OCI-LY7 (cell line): ENCODE measurements around the gene HTR2C. TPM values are rescaled to one million over a fixed set of nuclear protein-coding genes. Genes with fewer than 3 reads are reported as not detected.

ENCODE experiments used
- BruUV-seq: library from RNA; stranded (reverse); fragments of 400-500 nt; replicated peaks from 2 replicates; lab custom pipeline; 2021; lab: Mats Ljungman, UMichigan
- CTCF ChIA-PET: fragments of 300-600 bp; sonication (Branson Sonifier 250); formaldehyde crosslinking; loops from one replicate; lab custom pipeline; 2022; ENCODE audit warnings: antibody characterized with exemption; ENCODE audit not compliant: unreplicated experiment; lab: Charles Lee
- POLR2A ChIA-PET: fragments of 300-600 bp; sonication (Branson Sonifier 250); formaldehyde crosslinking; loops from one replicate; lab custom pipeline; 2022; ENCODE audit warnings: antibody characterized with exemption; lab: Charles Lee
- DNase-seq: peaks from one replicate; pipeline ENCODE4 v3.0.0-alpha.2; 2015; ENCODE audit warnings: low spot score
- H2AFZ ChIP-seq: fragments of 200-600 bp; sonication (generic), shearing (Covaris generic); 2 replicates; pipeline ENCODE4 v1.6.1; 2014; ENCODE audit warnings: mild to moderate bottlenecking, antibody characterized with exemption, low read length, moderate library complexity
- H3K27ac ChIP-seq: fragments of 200-600 bp; sonication (generic); 2 replicates; pipeline ENCODE4 v1.5.1; 2014; ENCODE audit warnings: mixed run types, low read depth, mild to moderate bottlenecking, moderate library complexity, low read length, inconsistent platforms; ENCODE audit not compliant: poor library complexity, severe bottlenecking
- H3K36me3 ChIP-seq: fragments of 200-600 bp; sonication (generic); 2 replicates; pipeline ENCODE4 v1.6.1; 2014; ENCODE audit warnings: mild to moderate bottlenecking, antibody characterized with exemption, low read length, moderate library complexity, mixed read lengths; ENCODE audit not compliant: insufficient read depth
- H3K4me1 ChIP-seq: fragments of 200-600 bp; sonication (generic); 2 replicates; pipeline ENCODE4 v1.5.1; 2014; ENCODE audit warnings: mild to moderate bottlenecking, low read length; ENCODE audit not compliant: insufficient read depth, poor library complexity, severe bottlenecking
- H3K4me2 ChIP-seq: fragments of 200-600 bp; sonication (generic); 2 replicates; pipeline ENCODE4 v1.6.1; 2014; ENCODE audit warnings: mild to moderate bottlenecking, low read length
- H3K4me3 ChIP-seq: fragments of 200-600 bp; sonication (generic); 2 replicates; pipeline ENCODE4 v1.5.1; 2014; ENCODE audit warnings: mild to moderate bottlenecking, low read depth, low read length; ENCODE audit not compliant: poor library complexity, severe bottlenecking
- H3K79me2 ChIP-seq: fragments of 200-600 bp; sonication (generic); 2 replicates; pipeline ENCODE4 v1.6.1; 2016; ENCODE audit warnings: low read depth, mild to moderate bottlenecking, low read length, moderate library complexity, mixed read lengths; ENCODE audit not compliant: insufficient read depth
- H3K9me2 ChIP-seq: fragments of 200-600 bp; sonication (generic); 2 replicates; pipeline ENCODE4 v1.6.1; 2016; ENCODE audit warnings: mild to moderate bottlenecking, low read length, mixed read lengths; ENCODE audit not compliant: insufficient read depth
- H3K9me3 ChIP-seq: fragments of 200-600 bp; sonication (generic); 2 replicates; pipeline ENCODE4 v1.6.1; 2014; ENCODE audit warnings: mild to moderate bottlenecking, mixed run types, low read length, mixed read lengths
- H4K20me1 ChIP-seq: fragments of 200-600 bp; sonication (generic); 2 replicates; pipeline ENCODE4 v1.6.1; 2014; ENCODE audit warnings: mild to moderate bottlenecking, antibody characterized with exemption, low read length, moderate library complexity, mixed read lengths; ENCODE audit not compliant: insufficient read depth
- EZH2phosphoT487 ChIP-seq: fragments of 200-600 bp; sonication (generic); IDR thresholded peaks from 2 replicates; pipeline ENCODE4 v1.6.1; 2018; ENCODE audit warnings: low read depth, borderline replicate concordance, mild to moderate bottlenecking, mixed run types, antibody characterized with exemption, low read length, moderate library complexity, mixed read lengths
- intact Hi-C: fragments of 100-400 bp; cut with micrococcal nuclease; formaldehyde crosslinking; loops from one replicate; pipeline ENCODE4 v1.10.0; 2022; ENCODE audit not compliant: unreplicated experiment
- total RNA-seq, 2 experiments: library from RNA; depleted of rRNA in 1 of 2; stranded (reverse); fragments of >200 nt in 1 of 2; shearing (Covaris generic) in 1 of 2; gene quantifications; 2 replicates each; pipeline ENCODE4 v1.2.3, GENCODE V29; 2014 to 2022
- TF ChIP-seq, protein P1 (sequence below): fragments of 200-600 bp; sonication (generic); conservative IDR thresholded peaks from 2 replicates; pipeline ENCODE4 v1.5.1; 2014; ENCODE audit warnings: mild to moderate bottlenecking, antibody characterized with exemption, low read length, moderate library complexity, mixed read lengths

The HTR2C gene
- total RNA-seq, 2 experiments from 2014 or later = not detected

DNA sequence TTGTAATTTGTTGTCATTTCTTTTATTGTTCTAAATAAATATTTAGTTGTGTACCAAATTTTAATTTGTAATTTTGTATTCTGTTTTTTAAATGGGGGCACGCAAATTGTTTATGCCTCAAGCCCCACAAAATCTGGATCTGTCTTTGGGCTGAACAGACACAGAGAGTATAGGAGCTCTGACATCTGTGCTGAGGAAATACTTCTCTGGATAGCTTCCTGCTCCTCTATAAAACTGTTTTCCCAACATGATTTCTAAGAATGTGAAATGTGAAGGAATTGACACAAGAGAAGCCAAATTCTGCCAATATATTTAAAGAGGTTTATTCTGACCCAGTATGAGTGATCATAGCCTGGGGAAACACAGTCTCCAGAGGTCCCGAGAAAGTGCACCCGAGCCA is 340.5 kb downstream of the HTR2C start:
- no TSS peak for BruUV-seq
- Histone ChIP-seq H4K20me1 (no peaks in the 10 kb centered on the region), H2AFZ (no peak overlapping the region), H3K4me2 (no peak overlapping the region), H3K27ac (no peak overlapping the region), H3K4me3 (no peak overlapping the region), H3K9me3 (no peaks in the 10 kb centered on the region), H3K9me2 (no peaks in the 10 kb centered on the region), H3K79me2 (no peaks in the 10 kb centered on the region), H3K36me3 (no peaks in the 10 kb centered on the region), H3K4me1 (no peaks in the 10 kb centered on the region)
- intact Hi-C loops = no loop called here
- DNase-seq = no peak
- TF ChIP-seq, protein P1, sequence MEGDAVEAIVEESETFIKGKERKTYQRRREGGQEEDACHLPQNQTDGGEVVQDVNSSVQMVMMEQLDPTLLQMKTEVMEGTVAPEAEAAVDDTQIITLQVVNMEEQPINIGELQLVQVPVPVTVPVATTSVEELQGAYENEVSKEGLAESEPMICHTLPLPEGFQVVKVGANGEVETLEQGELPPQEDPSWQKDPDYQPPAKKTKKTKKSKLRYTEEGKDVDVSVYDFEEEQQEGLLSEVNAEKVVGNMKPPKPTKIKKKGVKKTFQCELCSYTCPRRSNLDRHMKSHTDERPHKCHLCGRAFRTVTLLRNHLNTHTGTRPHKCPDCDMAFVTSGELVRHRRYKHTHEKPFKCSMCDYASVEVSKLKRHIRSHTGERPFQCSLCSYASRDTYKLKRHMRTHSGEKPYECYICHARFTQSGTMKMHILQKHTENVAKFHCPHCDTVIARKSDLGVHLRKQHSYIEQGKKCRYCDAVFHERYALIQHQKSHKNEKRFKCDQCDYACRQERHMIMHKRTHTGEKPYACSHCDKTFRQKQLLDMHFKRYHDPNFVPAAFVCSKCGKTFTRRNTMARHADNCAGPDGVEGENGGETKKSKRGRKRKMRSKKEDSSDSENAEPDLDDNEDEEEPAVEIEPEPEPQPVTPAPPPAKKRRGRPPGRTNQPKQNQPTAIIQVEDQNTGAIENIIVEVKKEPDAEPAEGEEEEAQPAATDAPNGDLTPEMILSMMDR = no peak
- TF ChIP-seq EZH2phosphoT487 = no peak
- ChIA-PET POLR2A (interaction anchor here (0.6 to 0.7 kb wide), 3 partner anchors 13 to 184 kb away, joined by 3 to 6 read pairs (median 4); no protein-coding TSS in a partner anchor), CTCF (no interaction called here)

DNA sequence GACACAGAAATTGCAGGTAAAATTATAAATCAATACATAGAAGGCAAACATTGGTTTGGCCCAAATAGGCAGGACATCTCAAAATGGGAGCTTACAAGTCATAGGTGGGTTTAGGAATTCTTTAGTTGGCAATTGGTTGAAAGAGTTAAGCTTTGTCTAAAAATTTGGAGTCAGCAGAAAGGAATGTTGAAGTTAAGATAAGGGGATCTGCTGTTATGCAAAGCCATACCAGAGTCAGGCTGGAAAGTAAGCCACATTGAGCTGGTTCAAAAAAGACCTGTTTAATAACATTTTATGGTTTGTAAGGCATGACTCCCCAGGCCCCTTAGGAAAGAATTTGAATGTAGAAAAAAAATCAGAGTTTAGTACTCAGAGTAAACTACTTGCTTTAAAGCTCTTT is 341.0 kb downstream of the HTR2C start:
- CTCF ChIA-PET = no interaction called here
- Histone ChIP-seq H3K27ac (no peak overlapping the region), H2AFZ (no peak overlapping the region), H4K20me1 (no peaks in the 10 kb centered on the region), H3K4me2 (no peak overlapping the region), H3K4me1 (no peaks in the 10 kb centered on the region), H3K36me3 (no peaks in the 10 kb centered on the region), H3K9me2 (no peaks in the 10 kb centered on the region), H3K9me3 (no peaks in the 10 kb centered on the region), H3K4me3 (no peak overlapping the region), H3K79me2 (no peaks in the 10 kb centered on the region)
- no peak for DNase-seq
- no TSS peak for BruUV-seq
- TF ChIP-seq, protein P1 = no peak
- no peak for TF ChIP-seq EZH2phosphoT487
- intact Hi-C loops = no loop called here
- POLR2A ChIA-PET = interaction anchor here (0.6 kb wide), 1 partner anchor 12 kb away, joined by 6 read pairs; no protein-coding TSS in a partner anchor

DNA sequence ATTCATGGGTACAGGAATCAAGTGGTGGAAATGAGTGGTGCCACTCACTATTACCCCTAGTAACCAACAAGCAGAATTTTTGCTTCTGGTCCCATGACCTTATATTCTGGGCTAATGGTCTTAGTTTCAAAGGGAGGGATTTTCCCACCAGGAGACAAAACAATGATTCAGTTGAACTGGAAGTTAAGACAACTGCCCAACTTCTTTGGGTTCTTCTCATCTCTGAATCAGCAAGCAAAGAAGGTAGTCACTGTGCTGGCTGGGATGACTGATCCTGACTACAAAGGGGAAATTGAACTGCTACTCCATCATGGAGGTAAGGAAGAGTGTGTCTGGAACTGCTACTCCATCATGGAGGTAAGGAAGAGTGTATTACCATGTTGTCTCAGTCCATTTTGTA is 346.3 kb downstream of the HTR2C start:
- Histone ChIP-seq H3K79me2 (no peaks in the 10 kb centered on the region), H2AFZ (no peak overlapping the region), H3K36me3 (no peaks in the 10 kb centered on the region), H3K4me3 (no peak overlapping the region), H3K9me3 (no peaks in the 10 kb centered on the region), H3K4me1 (no peaks in the 10 kb centered on the region), H3K4me2 (no peak overlapping the region), H3K27ac (no peak overlapping the region), H3K9me2 (no peaks in the 10 kb centered on the region), H4K20me1 (no peaks in the 10 kb centered on the region)
- DNase-seq = no peak
- CTCF ChIA-PET = no interaction called here
- POLR2A ChIA-PET = no interaction called here
- no TSS peak for BruUV-seq
- no peak for TF ChIP-seq EZH2phosphoT487
- TF ChIP-seq, protein P1 = no peak
- intact Hi-C loops = no loop called here
